IMR-90 (cell line): Measurements from ENCODE around the gene KCNJ6. TPM values are rescaled to one million over a fixed set of nuclear protein-coding genes. Genes with fewer than 3 reads are reported as not detected.
A peak's percentile ranks its signal among the peaks of the same experiment; 100 is the strongest.

ENCODE experiments used
- ATAC-seq: fragments of 200-7000 bp; cut with Tn5 transposase; 2 replicates; pipeline ENCODE4 v1.9.1; 2020; ENCODE audit warnings: low read depth, mild to moderate bottlenecking, moderate library complexity
- BruUV-seq: library from RNA; stranded (reverse); fragments of 400-500 nt; replicated peaks from 2 replicates; lab custom pipeline; 2021; lab: Mats Ljungman, UMichigan
- CTCF ChIA-PET: fragments of 300-600 bp; formaldehyde crosslinking; extraction: SDS; loops from one replicate; lab custom pipeline; 2021; ENCODE audit warnings: antibody characterized with exemption; lab: Yijun Ruan, JAX
- POLR2A ChIA-PET: fragments of 300-600 bp; sonication (Branson Sonifier 250); formaldehyde crosslinking; loops from one replicate; lab custom pipeline; 2022; ENCODE audit warnings: antibody characterized with exemption; ENCODE audit not compliant: unreplicated experiment; lab: Charles Lee
- DNase-seq: peaks from one replicate; pipeline ENCODE4 v3.0.0; 2013
- H2AFZ ChIP-seq: replicated peaks from 2 replicates; pipeline ENCODE3; 2013; ENCODE audit warnings: low read length, mild to moderate bottlenecking; ENCODE audit not compliant: poor library complexity
- H2AK5ac ChIP-seq: 2 replicates; pipeline ENCODE4 v1.6.1; 2013; ENCODE audit warnings: low read depth, low read length, inconsistent platforms
- H2AK9ac ChIP-seq: replicated peaks from 2 replicates; pipeline ENCODE3; 2013; ENCODE audit warnings: mild to moderate bottlenecking, low read depth, low read length, moderate library complexity; ENCODE audit not compliant: poor library complexity
- H2BK120ac ChIP-seq: 2 replicates; pipeline ENCODE4 v1.6.1; 2013; ENCODE audit warnings: low read depth, low read length, inconsistent platforms
- H2BK15ac ChIP-seq: 3 replicates; pipeline ENCODE4 v1.6.1; 2013; ENCODE audit warnings: low read depth, low read length, inconsistent platforms
- H2BK20ac ChIP-seq: 2 replicates; pipeline ENCODE4 v1.6.1; 2013; ENCODE audit warnings: low read depth, mild to moderate bottlenecking, inconsistent platforms, low read length, moderate library complexity
- H2BK5ac ChIP-seq: 2 replicates; pipeline ENCODE4 v1.6.1; 2013; ENCODE audit warnings: mild to moderate bottlenecking, low read depth, low read length, inconsistent platforms; ENCODE audit not compliant: poor library complexity, severe bottlenecking
- H3K14ac ChIP-seq: replicated peaks from 2 replicates; pipeline ENCODE4 v1.6.1; 2013; ENCODE audit warnings: low read depth, low read length, inconsistent platforms
- H3K18ac ChIP-seq: 2 replicates; pipeline ENCODE4 v1.6.1; 2013; ENCODE audit warnings: low read depth, low read length, control low read depth
- H3K23ac ChIP-seq: 2 replicates; pipeline ENCODE4 v1.6.1; 2013; ENCODE audit warnings: low read depth, low read length, inconsistent platforms
- H3K27ac ChIP-seq: 2 replicates; pipeline ENCODE4 v1.5.1; 2013; ENCODE audit warnings: mild to moderate bottlenecking, control low read depth, low read length; ENCODE audit not compliant: insufficient read depth
- H3K27me3 ChIP-seq: 2 replicates; pipeline ENCODE4 v1.6.1; 2013; ENCODE audit warnings: low read length; ENCODE audit not compliant: control insufficient read depth, insufficient read depth
- H3K36me3 ChIP-seq: 2 replicates; pipeline ENCODE4 v1.6.1; 2013; ENCODE audit warnings: low read length, mixed read lengths; ENCODE audit not compliant: control insufficient read depth, insufficient read depth
- H3K4ac ChIP-seq: 2 replicates; pipeline ENCODE4 v1.6.1; 2013; ENCODE audit warnings: low read depth, low read length, inconsistent platforms
- H3K4me1 ChIP-seq: 2 replicates; pipeline ENCODE4 v1.6.1; 2013; ENCODE audit warnings: low read length, mixed read lengths; ENCODE audit not compliant: control insufficient read depth, insufficient read depth
- H3K4me2 ChIP-seq: 2 replicates; pipeline ENCODE4 v1.6.1; 2013; ENCODE audit warnings: low read depth, mild to moderate bottlenecking, control low read depth, low read length, moderate library complexity
- H3K4me3 ChIP-seq: 2 replicates; pipeline ENCODE4 v1.5.1; 2013; ENCODE audit warnings: low read depth, mild to moderate bottlenecking, control low read depth, low read length, moderate library complexity; ENCODE audit not compliant: insufficient read depth
- H3K56ac ChIP-seq: 2 replicates; pipeline ENCODE4 v1.6.1; 2013; ENCODE audit warnings: low read length, inconsistent platforms; ENCODE audit not compliant: insufficient read depth; ENCODE audit errors: extremely low read depth
- H3K79me1 ChIP-seq, 2 experiments: 2 replicates each; pipeline ENCODE4 v1.6.1; 2013; ENCODE audit warnings: low read length in 2 of 2, inconsistent platforms in 1 of 2, low read depth in 1 of 2
- H3K9ac ChIP-seq: 2 replicates; pipeline ENCODE4 v1.6.1; 2013; ENCODE audit warnings: low read depth, low read length, control low read depth
- H3K9me1 ChIP-seq: 2 replicates; pipeline ENCODE4 v1.6.1; 2013; ENCODE audit warnings: low read length, inconsistent platforms; ENCODE audit not compliant: insufficient read depth
- H3K9me3 ChIP-seq: 2 replicates; pipeline ENCODE4 v1.6.1; 2013; ENCODE audit warnings: low read length; ENCODE audit not compliant: control insufficient read depth, insufficient read depth
- H4K20me1 ChIP-seq: 2 replicates; pipeline ENCODE4 v1.6.1; 2013; ENCODE audit warnings: low read length, inconsistent platforms; ENCODE audit not compliant: insufficient read depth
- H4K5ac ChIP-seq: 2 replicates; pipeline ENCODE4 v1.6.1; 2013; ENCODE audit warnings: mild to moderate bottlenecking, low read depth, low read length, control low read depth
- H4K8ac ChIP-seq, 2 experiments: 2 replicates each; pipeline ENCODE4 v1.6.1; 2013; ENCODE audit warnings: low read depth in 2 of 2, low read length in 2 of 2, control low read depth in 1 of 2, inconsistent platforms in 1 of 2
- H4K91ac ChIP-seq: 2 replicates; pipeline ENCODE4 v1.6.1; 2013; ENCODE audit warnings: low read depth, low read length, inconsistent platforms; ENCODE audit not compliant: insufficient read depth
- BHLHE40 ChIP-seq: fragments of 150-350 bp; IDR thresholded peaks from 2 replicates; pipeline ENCODE4 v1.6.1; 2016; ENCODE audit warnings: mild to moderate bottlenecking, low read depth, low read length
- CEBPB ChIP-seq: IDR thresholded peaks from 2 replicates; pipeline ENCODE4 v1.6.1; 2012; ENCODE audit warnings: low read depth, low read length, improper control_type of control experiment
- CTCF ChIP-seq: conservative IDR thresholded peaks from 2 replicates; pipeline ENCODE4 v1.5.1; 2012; ENCODE audit warnings: mild to moderate bottlenecking, low read depth, low read length, improper control_type of control experiment
- ELK1 ChIP-seq: fragments of 150-350 bp; IDR thresholded peaks from 2 replicates; pipeline ENCODE4 v1.6.1; 2016; ENCODE audit warnings: low read depth, mild to moderate bottlenecking, low read length, moderate library complexity, borderline replicate concordance
- NFE2L2 ChIP-seq: fragments of 150-350 bp; IDR thresholded peaks from 2 replicates; pipeline ENCODE4 v1.6.1; 2016; ENCODE audit warnings: low read depth, mild to moderate bottlenecking, low read length
- RAD21 ChIP-seq: IDR thresholded peaks from 2 replicates; pipeline ENCODE4 v1.6.1; 2012; ENCODE audit warnings: low read length, improper control_type of control experiment
- RFX5 ChIP-seq: IDR thresholded peaks from 2 replicates; pipeline ENCODE4 v1.8.0; 2012; ENCODE audit warnings: low read depth, mild to moderate bottlenecking, low read length, moderate library complexity
- USF2 ChIP-seq: fragments of 150-350 bp; IDR thresholded peaks from 2 replicates; pipeline ENCODE4 v1.6.1; 2017; ENCODE audit warnings: mild to moderate bottlenecking, antibody characterized with exemption, low read length, low read depth
- WGBS, 2 experiments: methylation state at CpG; one replicate each; pipeline versions ENCODE4 v1.1.5 to v1.1.7; 2013; ENCODE audit warnings: missing lambda C conversion rate in 2 of 2; ENCODE audit not compliant: insufficient read length in 1 of 2; ENCODE audit errors: extremely low coverage in 2 of 2; 5-methylcytosine and 5-hydroxymethylcytosine counted together
- dilution Hi-C: fragments of 300-500 bp; cut with HindIII; formaldehyde crosslinking; loops from one replicate; pipeline ENCODE4 v1.14.3; 2018; ENCODE audit warnings: low sequenced_read_pairs; ENCODE audit not compliant: unreplicated experiment
- in situ Hi-C: fragments of 300-500 bp; cut with MboI; formaldehyde crosslinking; loops from 3 replicates; pipeline ENCODE4 v1.14.3; 2019; ENCODE audit warnings: low sequenced_read_pairs, inconsistent platforms, mixed read lengths
- intact Hi-C: fragments of 100-400 bp; cut with micrococcal nuclease; formaldehyde crosslinking; loops from 2 replicates; pipeline ENCODE4 v1.10.0; 2022
- polyA plus RNA-seq, 3 experiments: library from polyadenylated mRNA; depleted of rRNA; stranded (reverse); fragments of >200 nt; gene quantifications; 2 replicates each; pipeline ENCODE4 v1.2.3, GENCODE V29; 2012; ENCODE audit warnings: low replicate concordance in 1 of 3
- total RNA-seq: library from RNA; depleted of rRNA; stranded (reverse); fragments of >200 nt; gene quantifications from 2 replicates; pipeline ENCODE4 v1.2.3, GENCODE V29; 2012

The KCNJ6 gene
- total and polyA plus RNA-seq, 2 of the 4 experiments (the other 2 are of a cell fraction) = under 0.01 to 0.02 TPM

GRCh38 chr21:37848721-37849490, 67.4 kb downstream of the KCNJ6 start:
- H3K4me3 ChIP-seq = no peak overlapping the region
- H3K4me1 ChIP-seq = peaks cover 27% of the 10 kb centered on the region
- peaks cover 28% of the 10 kb centered on the region for H3K9me1 ChIP-seq
- peak overlapping the region; percentile 98 for H2AK5ac ChIP-seq
- H4K20me1 ChIP-seq = no peaks in the 10 kb centered on the region
- no peaks in the 10 kb centered on the region; a peak in 1 of 4 replicates for H3K79me1 ChIP-seq
- peak overlapping the region; percentile 92 for H2AK9ac ChIP-seq
- peak overlapping the region; percentile 97 for H3K14ac ChIP-seq
- WGBS, 2 experiments = 79% methylated on average over 3 of the region's 7 CpGs; no CpG with 5 or more reads in 1 of the 2 experiments
- dilution Hi-C loops (no loop called here), in situ Hi-C loops (no loop called here), intact Hi-C loops (no loop called here)
- H3K18ac ChIP-seq = peak overlapping the region; percentile 89
- H3K4ac ChIP-seq = peak overlapping the region; percentile 99
- H2BK20ac ChIP-seq = peak overlapping the region; percentile 99
- TF ChIP-seq USF2 (no peak), ELK1 (no peak), RAD21 (no peak), NFE2L2 (no peak), CTCF (no peak), BHLHE40 (no peak), CEBPB (no peak), RFX5 (no peak)
- H3K4me2 ChIP-seq = no peak overlapping the region
- peak overlapping the region; percentile 90 for H3K56ac ChIP-seq
- H4K8ac ChIP-seq = peak overlapping the region; percentile 94 to 96
- CTCF ChIA-PET = no interaction called here
- peak overlapping the region; percentile 100 for H2BK120ac ChIP-seq
- H3K9ac ChIP-seq = no peak overlapping the region
- H2AFZ ChIP-seq = no peak overlapping the region
- no peak for DNase-seq
- peak overlapping the region; percentile 98 for H3K23ac ChIP-seq
- H3K27ac ChIP-seq = peak overlapping the region; percentile 84
- H4K91ac ChIP-seq = peak overlapping the region; percentile 99
- no peaks in the 10 kb centered on the region for H3K27me3 ChIP-seq
- H3K9me3 ChIP-seq = no peaks in the 10 kb centered on the region
- POLR2A ChIA-PET = no interaction called here
- no peaks in the 10 kb centered on the region for H3K36me3 ChIP-seq
- H2BK5ac ChIP-seq = peak overlapping the region; percentile 99
- H4K5ac ChIP-seq = peak overlapping the region; percentile 83
- H2BK15ac ChIP-seq = peak overlapping the region; percentile 97
- no TSS peak for BruUV-seq
- ATAC-seq = no peak
